ENCODE measurements around the gene NDN.
A peak's percentile ranks its signal among the peaks of the same experiment; 100 is the strongest.
"Not testable (repeated sequence)": the region's sequence is repeated elsewhere in the genome, so short reads cannot be mapped to it uniquely, and the experiment has no call there.

NDN gene, protein sequence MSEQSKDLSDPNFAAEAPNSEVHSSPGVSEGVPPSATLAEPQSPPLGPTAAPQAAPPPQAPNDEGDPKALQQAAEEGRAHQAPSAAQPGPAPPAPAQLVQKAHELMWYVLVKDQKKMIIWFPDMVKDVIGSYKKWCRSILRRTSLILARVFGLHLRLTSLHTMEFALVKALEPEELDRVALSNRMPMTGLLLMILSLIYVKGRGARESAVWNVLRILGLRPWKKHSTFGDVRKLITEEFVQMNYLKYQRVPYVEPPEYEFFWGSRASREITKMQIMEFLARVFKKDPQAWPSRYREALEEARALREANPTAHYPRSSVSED

DNA sequence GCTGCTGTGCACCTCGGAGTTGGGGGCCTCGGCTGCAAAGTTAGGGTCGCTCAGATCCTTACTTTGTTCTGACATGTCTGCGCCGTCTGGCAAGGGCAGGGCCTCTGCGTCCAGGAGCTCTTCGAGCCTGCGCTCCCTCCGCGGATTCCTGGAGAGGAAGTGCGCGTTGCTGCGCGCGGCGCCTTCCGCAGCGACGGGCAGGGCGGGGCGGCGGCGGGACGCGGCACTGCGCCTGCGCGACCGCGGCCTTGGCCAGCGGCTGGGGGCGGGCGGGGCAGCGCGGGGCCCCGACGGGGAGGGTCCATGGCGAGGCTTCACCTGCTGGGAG, at the start of gene NDN:
Gene NDN, minus strand, starts transcription at position 163 of the 328 bp plus-strand sequence. Its CDS starts 88 bp downstream, at position 75.
- DNase-seq, result no peak

DNA sequence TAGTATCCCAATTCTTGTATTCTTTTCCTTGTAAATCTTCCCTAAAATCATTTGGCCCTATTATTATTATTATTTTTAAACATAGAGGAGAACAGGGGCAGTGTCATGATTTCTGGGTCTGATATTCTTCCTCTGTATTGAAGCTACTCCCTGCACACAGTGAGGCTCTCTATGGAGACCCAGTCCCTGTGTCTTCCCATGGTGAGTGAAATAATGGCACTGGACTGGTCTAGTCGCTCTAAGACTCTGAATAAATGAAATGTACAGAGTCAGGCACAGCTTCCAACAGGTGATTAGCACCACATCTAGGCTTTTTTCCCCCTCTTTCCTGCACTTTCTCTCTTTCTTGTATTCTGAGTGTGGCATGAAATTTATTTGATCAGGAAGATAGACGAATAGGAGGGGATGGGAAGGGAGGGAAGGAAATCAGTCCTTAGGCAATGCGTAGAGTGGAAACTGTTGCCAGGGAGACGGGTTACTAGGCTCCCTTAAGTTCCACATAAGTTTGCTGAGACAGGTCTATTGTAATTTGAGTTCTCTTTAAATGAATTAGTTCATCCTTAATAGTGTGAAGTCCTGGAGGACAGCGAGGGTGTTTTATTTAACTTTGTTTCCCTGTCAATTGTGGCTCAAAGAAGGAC, 49.0 kb upstream of the NDN start:
- no peak for DNase-seq

- no peak for DNase-seq
Observed at GRCh38 chr15:23734862-23735261, 47.8 kb upstream of the NDN start.

- DNase-seq, result not testable (repeated sequence)
Observed at GRCh38 chr15:23713874-23714656, 27.0 kb upstream of the NDN start.

- no peak for DNase-seq
Observed at GRCh38 chr15:23708332-23708731, 21.2 kb upstream of the NDN start.

- DNase-seq, result no peak
Observed at GRCh38 chr15:23695282-23695681, 8.2 kb upstream of the NDN start.

- no peak for DNase-seq
Observed at GRCh38 chr15:23694592-23694991, 7.5 kb upstream of the NDN start.

DNA sequence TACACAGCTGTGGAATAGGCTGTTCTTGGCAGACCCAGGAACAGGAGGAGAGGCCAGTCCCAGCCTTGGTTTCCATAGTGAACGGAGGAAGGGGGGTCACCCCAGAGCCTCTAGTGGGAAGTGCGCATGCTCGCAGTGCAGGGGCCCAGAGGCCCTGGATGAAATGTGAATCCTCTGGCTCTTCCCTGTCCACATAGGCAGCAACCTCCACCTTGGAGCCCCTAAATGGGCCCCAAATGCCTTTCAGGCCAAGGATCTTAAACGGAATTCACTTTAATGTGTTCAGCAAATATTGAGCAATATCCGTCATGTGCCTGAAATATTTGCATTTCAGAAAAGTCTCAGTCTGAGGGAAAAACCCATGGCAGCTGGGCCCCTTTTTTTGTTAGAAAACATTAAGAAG, 3.3 kb upstream of the NDN start:
- DNase-seq, result no peak

GRCh38 chr15:23690015-23690414, 2.9 kb upstream of the NDN start:
- no peak for DNase-seq

DNA sequence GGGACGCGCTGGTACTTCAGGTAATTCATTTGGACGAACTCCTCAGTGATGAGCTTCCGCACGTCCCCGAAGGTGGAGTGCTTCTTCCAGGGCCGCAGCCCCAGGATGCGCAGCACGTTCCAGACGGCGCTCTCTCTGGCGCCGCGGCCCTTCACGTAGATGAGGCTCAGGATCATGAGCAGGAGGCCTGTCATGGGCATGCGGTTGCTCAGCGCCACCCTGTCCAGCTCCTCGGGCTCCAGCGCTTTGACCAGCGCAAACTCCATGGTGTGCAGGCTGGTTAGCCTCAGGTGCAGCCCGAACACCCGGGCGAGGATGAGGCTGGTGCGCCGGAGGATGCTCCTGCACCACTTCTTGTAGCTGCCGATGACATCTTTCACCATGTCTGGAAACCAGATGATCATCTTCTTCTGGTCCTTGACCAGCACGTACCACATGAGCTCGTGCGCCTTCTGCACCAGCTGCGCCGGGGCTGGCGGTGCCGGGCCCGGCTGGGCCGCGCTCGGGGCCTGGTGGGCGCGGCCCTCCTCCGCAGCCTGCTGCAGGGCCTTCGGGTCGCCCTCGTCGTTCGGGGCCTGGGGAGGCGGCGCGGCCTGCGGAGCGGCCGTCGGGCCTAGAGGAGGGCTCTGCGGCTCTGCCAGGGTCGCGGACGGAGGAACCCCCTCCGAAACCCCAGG, 501 bp downstream of the NDN start:
- DNase-seq, result no peak

DNA sequence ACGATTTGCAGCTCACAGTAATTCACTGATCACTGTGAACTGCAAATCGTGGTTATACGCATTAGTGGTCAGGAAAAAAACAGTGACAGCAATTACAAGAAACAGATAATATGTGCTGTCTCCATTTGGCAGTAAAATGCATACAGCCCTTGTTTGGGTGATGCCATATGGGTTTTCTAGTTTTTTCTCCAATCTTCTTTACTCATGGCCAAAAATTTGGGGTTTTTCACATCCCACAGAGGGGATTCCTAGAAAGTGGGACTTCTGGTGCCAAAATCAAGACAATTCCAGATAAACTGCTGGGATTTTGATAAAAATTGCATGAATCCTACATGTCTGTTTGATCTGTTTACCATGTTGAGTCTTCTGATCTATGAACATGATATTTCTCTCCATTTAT, 15.6 kb downstream of the NDN start:
- no peak for DNase-seq

DNA sequence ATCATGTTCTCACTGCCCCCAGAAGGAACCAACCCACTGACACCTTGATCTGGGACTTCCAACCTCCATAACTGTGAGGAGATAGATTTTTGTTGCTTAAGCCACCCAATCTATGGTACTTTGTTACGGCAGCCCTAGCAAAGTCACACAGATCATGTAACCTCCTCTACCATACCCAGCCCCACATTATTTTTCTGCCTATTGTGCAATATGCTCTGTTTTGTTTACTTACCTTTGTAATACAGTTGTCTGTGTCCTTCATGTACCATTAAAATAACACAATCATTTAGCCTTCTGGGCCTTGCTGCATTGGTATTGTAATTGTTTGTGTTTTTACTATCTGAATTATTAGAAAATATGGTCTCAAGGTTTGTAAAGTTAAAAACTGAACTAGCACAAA, 16.1 kb downstream of the NDN start:
- no peak for DNase-seq

DNA sequence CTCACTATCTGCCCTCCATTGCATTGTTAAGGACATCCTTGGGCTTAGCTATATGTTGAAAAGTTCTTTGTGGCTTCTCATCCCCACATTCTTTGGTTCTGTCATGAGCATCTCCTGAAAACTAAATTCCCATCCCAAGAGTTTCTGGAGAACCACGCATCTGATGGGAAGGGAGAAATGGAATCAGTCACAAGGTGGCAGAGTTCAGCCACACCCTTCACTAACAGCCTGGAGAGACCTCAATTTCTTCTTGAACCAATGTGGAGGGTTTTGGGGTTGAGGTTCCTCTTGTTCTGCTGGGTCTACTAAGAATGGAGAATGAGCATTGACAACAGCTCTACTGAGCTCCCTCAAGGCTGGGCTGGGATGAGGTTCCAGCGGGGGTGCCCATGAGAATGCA, 23.9 kb downstream of the NDN start:
- DNase-seq, result no peak

GRCh38 chr15:23648920-23649515, 38.1 kb downstream of the NDN start:
- no peak for DNase-seq

DNA sequence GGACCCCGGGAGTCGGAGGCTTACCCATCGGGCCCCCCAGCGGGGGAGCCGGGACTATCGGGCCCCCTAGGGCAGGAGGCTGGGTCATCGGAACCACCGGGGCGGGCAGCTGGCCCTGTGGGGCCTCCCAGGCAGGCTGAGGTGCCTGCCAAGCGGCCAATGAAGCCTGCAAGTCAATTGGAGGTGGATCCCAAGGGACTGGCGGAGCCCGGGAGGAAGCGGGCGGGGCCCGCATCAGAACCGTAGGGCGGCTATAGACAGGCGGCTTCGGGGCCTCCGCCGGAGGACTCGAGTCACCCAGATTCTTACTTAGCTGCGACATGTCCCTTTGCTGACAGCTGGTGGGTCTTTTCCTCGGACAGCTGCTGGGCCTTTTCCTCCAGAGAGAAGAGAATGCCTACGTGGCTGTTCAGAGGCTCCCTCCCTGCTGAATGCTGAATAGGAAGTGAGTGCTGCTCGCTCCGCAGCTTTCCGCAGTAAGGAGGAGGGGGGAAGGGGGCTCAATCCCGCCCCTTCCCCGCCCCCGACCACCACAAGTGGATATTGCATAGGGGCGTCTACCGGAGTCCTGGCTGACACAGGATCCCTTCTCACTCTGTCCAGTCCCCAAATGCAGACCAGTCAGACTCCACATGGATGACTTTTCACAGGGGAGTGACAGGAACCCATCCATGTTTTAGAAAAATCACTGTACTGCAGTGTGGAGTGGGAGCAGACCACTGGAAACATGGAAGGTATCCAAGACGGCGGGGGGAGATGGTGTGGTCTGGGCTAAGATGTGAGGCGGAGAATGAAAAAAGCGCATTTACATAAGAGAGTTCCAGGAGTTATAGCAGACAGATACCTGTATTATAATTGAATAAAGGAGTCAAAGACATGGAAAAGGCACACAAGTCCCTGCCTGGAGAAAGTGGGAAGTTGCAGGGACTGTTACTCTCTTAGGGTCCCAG, 39.4 kb downstream of the NDN start, which contains the start of gene MAGEL2:
Gene MAGEL2, minus strand, starts transcription at position 447 of the 950 bp plus-strand sequence. Its CDS starts 125 bp downstream, at position 322.
- no peak for DNase-seq

DNA sequence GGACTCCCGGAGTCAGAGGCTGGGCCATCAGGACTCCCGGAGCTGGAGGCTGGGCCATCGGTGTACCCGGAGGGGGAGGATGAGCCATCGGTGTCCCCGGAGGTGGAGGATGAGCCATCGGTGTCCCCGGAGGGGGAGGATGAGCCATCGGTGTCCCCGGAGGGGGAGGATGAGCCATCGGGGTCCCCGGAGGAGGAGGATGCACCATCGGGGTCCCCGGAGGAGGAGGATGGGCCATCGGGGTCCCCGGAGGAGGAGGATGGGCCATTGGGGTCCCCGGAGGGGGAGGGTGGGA, 40.2 kb downstream of the NDN start:
- DNase-seq, result no peak

DNA sequence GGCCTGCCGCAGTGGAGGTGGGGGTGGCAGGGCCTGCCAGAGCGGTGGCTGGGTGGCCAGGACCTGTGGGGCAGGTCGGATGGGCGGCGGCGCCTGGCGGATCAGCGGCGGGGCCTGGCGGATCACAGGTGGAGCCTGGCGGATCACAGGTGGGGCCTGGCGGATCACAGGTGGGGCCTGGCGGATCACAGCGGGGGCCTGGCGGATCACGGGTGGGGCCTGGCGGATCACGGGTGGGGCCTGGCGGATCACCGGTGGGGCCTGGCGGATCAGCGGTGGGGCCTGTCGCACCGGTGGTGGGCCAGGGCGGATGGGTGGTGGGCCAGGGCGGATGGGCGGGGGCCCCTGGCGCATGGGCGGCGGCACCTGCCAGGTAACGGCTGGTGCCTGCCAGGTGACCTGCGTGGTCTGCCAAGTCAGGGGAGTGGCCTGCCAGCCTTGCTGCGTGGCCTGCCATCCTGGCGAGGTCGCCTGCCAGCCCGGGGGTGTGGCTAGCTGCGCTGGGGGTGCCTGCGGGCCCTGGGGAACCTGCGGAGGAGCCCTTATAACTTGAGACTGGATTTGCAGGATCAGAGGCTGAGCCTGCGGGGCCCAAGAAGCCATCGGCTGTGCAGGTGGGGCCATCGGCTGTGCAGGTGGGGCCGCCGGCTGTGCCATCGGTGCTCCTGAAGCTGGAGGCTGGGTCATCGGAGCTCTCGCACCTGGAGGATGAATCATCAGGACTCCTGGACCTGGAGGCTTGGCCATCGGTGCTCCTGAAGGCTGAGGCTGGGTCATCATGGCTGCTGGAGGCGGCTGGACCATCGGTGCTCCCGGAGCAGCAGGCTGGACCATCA, 40.7 kb downstream of the NDN start:
- DNase-seq, result no peak

GRCh38 chr15:23645371-23646164, 41.5 kb downstream of the NDN start:
- DNase-seq, result no peak

- DNase-seq, result no peak
Observed at GRCh38 chr15:23644829-23645228, 42.3 kb downstream of the NDN start.

GRCh38 chr15:23642413-23643044, 44.6 kb downstream of the NDN start:
- peak; percentile 9 for DNase-seq
